HCT116 (cell line): ENCODE data around the gene RPH3AL. TPM values are rescaled to one million over a fixed set of nuclear protein-coding genes. Genes with fewer than 3 reads are reported as not detected.

Source experiments
- ATAC-seq: fragments of 200-7000 bp; cut with Tn5 transposase; 2 replicates; pipeline ENCODE4 v1.9.1; 2020; ENCODE audit warnings: mild to moderate bottlenecking, moderate library complexity
- BruUV-seq: library from RNA; stranded (reverse); fragments of 400-500 nt; replicated peaks from 2 replicates; lab custom pipeline; 2021; lab: Mats Ljungman, UMichigan
- CTCF ChIA-PET: fragments of 300-600 bp; sonication (Branson Sonifier 250); formaldehyde crosslinking; loops from one replicate; lab custom pipeline; 2021; ENCODE audit warnings: antibody characterized with exemption; lab: Charles Lee
- POLR2A ChIA-PET: fragments of 300-600, 350-600 bp; sonication (Branson Sonifier 250); formaldehyde crosslinking; loops from one replicate; lab custom pipeline; 2021; ENCODE audit warnings: antibody characterized with exemption; lab: Charles Lee
- RAD21 ChIA-PET, 2 experiments: fragments of 300-600 bp; sonication (Branson Sonifier 250); formaldehyde crosslinking; loops; one replicate each; lab custom pipeline; 2023; ENCODE audit warnings: low total read pairs in 2 of 2; ENCODE audit not compliant: uncharacterized antibody in 2 of 2, unreplicated experiment in 2 of 2, low non-redundant PET in 1 of 2; lab: Charles Lee
- DNase-seq: peaks from one replicate; pipeline ENCODE4 v3.0.0-alpha.2; 2010; ENCODE audit warnings: low read depth, low spot score
- H2AFZ ChIP-seq: fragments of 200-600 bp; shearing (Covaris generic), sonication (generic); 2 replicates; pipeline ENCODE4 v1.6.1; 2017; ENCODE audit warnings: low read depth, mixed run types, mixed read lengths, antibody characterized with exemption, low read length; ENCODE audit not compliant: poor library complexity, severe bottlenecking
- H3K27ac ChIP-seq: 2 replicates; pipeline ENCODE4 v1.5.1; 2012; ENCODE audit warnings: low read depth, low read length
- H3K27me3 ChIP-seq: fragments of 200-600 bp; sonication (generic); 2 replicates; pipeline ENCODE4 v1.6.1; 2016; ENCODE audit warnings: mixed run types, low read length, mixed read lengths; ENCODE audit not compliant: insufficient read depth
- H3K36me3 ChIP-seq, 2 experiments: fragments of 200-500 bp in 1 of 2; fragments of 200-600 bp in 1 of 2; sonication (Bioruptor generic) in 1 of 2; sonication (generic) in 1 of 2; 2 replicates each; pipeline versions ENCODE4 v1.5.1 to v1.6.1; 2014 to 2016; ENCODE audit warnings: low read length in 2 of 2, inconsistent platforms in 1 of 2, mixed read lengths in 1 of 2, mixed run types in 1 of 2; ENCODE audit not compliant: insufficient read depth in 2 of 2, control insufficient read depth in 1 of 2
- H3K4me1 ChIP-seq, 2 experiments: fragments of 200-600 bp in 1 of 2; sonication (generic) in 1 of 2; 2 replicates each; pipeline versions ENCODE4 v1.5.1 to v1.6.1; 2012 to 2017; ENCODE audit warnings: low read length in 2 of 2, inconsistent platforms in 1 of 2, mild to moderate bottlenecking in 1 of 2, mixed read lengths in 1 of 2, mixed run types in 1 of 2, moderate library complexity in 1 of 2; ENCODE audit not compliant: insufficient read depth in 2 of 2, control insufficient read depth in 1 of 2
- H3K4me2 ChIP-seq: fragments of 200-600 bp; sonication (generic); 2 replicates; pipeline ENCODE4 v1.6.1; 2017; ENCODE audit warnings: mixed run types, low read length, mixed read lengths
- H3K4me3 ChIP-seq, 2 experiments: fragments of 200-600 bp in 1 of 2; sonication (generic) in 1 of 2; replicated peaks in 1 of 2; 2 replicates each; pipeline ENCODE4 v1.5.1; 2011 to 2016; ENCODE audit warnings: low read length in 2 of 2, control low read depth in 1 of 2, low read depth in 1 of 2, mild to moderate bottlenecking in 1 of 2, mixed read lengths in 1 of 2, mixed run types in 1 of 2
- H3K79me2 ChIP-seq: fragments of 200-600 bp; sonication (generic); 2 replicates; pipeline ENCODE4 v1.6.1; 2017; ENCODE audit warnings: mild to moderate bottlenecking, mixed run types, low read length, moderate library complexity, mixed read lengths; ENCODE audit not compliant: insufficient read depth
- H3K9ac ChIP-seq: fragments of 200-600 bp; sonication (generic); 2 replicates; pipeline ENCODE4 v1.6.1; 2016; ENCODE audit warnings: low read length, mixed read lengths
- H3K9me2 ChIP-seq: fragments of 200-600 bp; sonication (generic), shearing (Covaris generic); 2 replicates; pipeline ENCODE4 v1.6.1; 2017; ENCODE audit warnings: mixed run types, mild to moderate bottlenecking, moderate library complexity; ENCODE audit not compliant: insufficient read depth
- H3K9me3 ChIP-seq, 2 experiments: fragments of 200-500 bp in 1 of 2; fragments of 200-600 bp in 1 of 2; sonication (Bioruptor generic) in 1 of 2; sonication (generic) in 1 of 2; 2 replicates each; pipeline ENCODE4 v1.6.1; 2014 to 2017; ENCODE audit warnings: low read length in 2 of 2, mixed read lengths in 2 of 2, inconsistent platforms in 1 of 2, low read depth in 1 of 2, mild to moderate bottlenecking in 1 of 2, mixed run types in 1 of 2, moderate library complexity in 1 of 2; ENCODE audit not compliant: control insufficient read depth in 1 of 2, insufficient read depth in 1 of 2
- H4K20me1 ChIP-seq: fragments of 200-600 bp; sonication (generic), shearing (Covaris generic); 2 replicates; pipeline ENCODE4 v1.6.1; 2017; ENCODE audit warnings: mixed run types, mild to moderate bottlenecking, moderate library complexity; ENCODE audit not compliant: insufficient read depth
- ATF3 ChIP-seq: IDR thresholded peaks from 2 replicates; pipeline ENCODE4 v1.6.1; 2012
- CBX3 ChIP-seq: IDR thresholded peaks from 2 replicates; pipeline ENCODE4 v1.6.1; 2012; ENCODE audit warnings: low read depth
- CTCF ChIP-seq, 3 experiments: fragments of 200-600 bp in 1 of 3; sonication (generic) in 1 of 3; IDR thresholded peaks in 2 of 3; conservative IDR thresholded peaks in 1 of 3; 2 replicates each; pipeline ENCODE4 v1.5.1; 2012 to 2017; ENCODE audit warnings: low read depth in 2 of 3, low read length in 2 of 3, antibody characterized with exemption in 1 of 3, borderline replicate concordance in 1 of 3, control low read depth in 1 of 3, mild to moderate bottlenecking in 1 of 3, mixed read lengths in 1 of 3, mixed run types in 1 of 3, moderate library complexity in 1 of 3; ENCODE audit not compliant: insufficient read depth in 1 of 3
- EGR1 ChIP-seq: IDR thresholded peaks from 2 replicates; pipeline ENCODE4 v1.6.1; 2012; ENCODE audit warnings: low read depth
- ELF1 ChIP-seq: IDR thresholded peaks from 2 replicates; pipeline ENCODE4 v1.6.1; 2012; ENCODE audit warnings: low read depth, borderline replicate concordance
- EZH2phosphoT487 ChIP-seq: fragments of 200-600 bp; IDR thresholded peaks from 2 replicates; pipeline ENCODE4 v1.6.1; 2018; ENCODE audit warnings: antibody characterized with exemption, borderline replicate concordance
- FOSL1 ChIP-seq: IDR thresholded peaks from 2 replicates; pipeline ENCODE4 v1.6.1; 2012; ENCODE audit warnings: low read depth
- MAX ChIP-seq: IDR thresholded peaks from 2 replicates; pipeline ENCODE4 v1.6.1; 2012
- POLR2A ChIP-seq: IDR thresholded peaks from 2 replicates; pipeline ENCODE4 v1.7.0; 2011; ENCODE audit warnings: borderline replicate concordance; ENCODE audit not compliant: insufficient read depth, insufficient read length; ENCODE audit errors: extremely low read depth
- POLR2AphosphoS5 ChIP-seq: IDR thresholded peaks from 2 replicates; pipeline ENCODE4 v1.6.1; 2011; ENCODE audit warnings: mild to moderate bottlenecking, low read depth, low read length, moderate library complexity
- SP1 ChIP-seq: IDR thresholded peaks from 2 replicates; pipeline ENCODE4 v1.6.1; 2012; ENCODE audit warnings: low read depth
- YY1 ChIP-seq: IDR thresholded peaks from 2 replicates; pipeline ENCODE4 v1.6.1; 2011; ENCODE audit warnings: low read length, low read depth, moderate library complexity, mild to moderate bottlenecking; ENCODE audit not compliant: insufficient replicate concordance; ENCODE audit errors: extremely low read depth
- ZBTB33 ChIP-seq: IDR thresholded peaks from 2 replicates; pipeline ENCODE4 v1.6.1; 2011; ENCODE audit warnings: mild to moderate bottlenecking, low read length, moderate library complexity; ENCODE audit not compliant: insufficient replicate concordance; ENCODE audit errors: extremely low read depth
- ZNF274 ChIP-seq: fragments of 200-500 bp; sonication (Bioruptor generic); IDR thresholded peaks from 2 replicates; pipeline ENCODE4 v1.6.1; 2014; ENCODE audit warnings: mild to moderate bottlenecking, low read depth, low read length, inconsistent platforms
- intact Hi-C: fragments of 100-400 bp; cut with micrococcal nuclease; formaldehyde crosslinking; loops from 2 replicates; pipeline ENCODE4 v1.10.0; 2022
- total RNA-seq: library from RNA; stranded (reverse); gene quantifications from one replicate; pipeline ENCODE4 v1.2.1, GENCODE V29; 2021; ENCODE audit not compliant: unreplicated experiment

RPH3AL gene
- total RNA-seq, 1 experiment from 2014 or later, result 17.0 TPM

GRCh38 chr17:282000-282911 lies 70.4 kb downstream of the RPH3AL start:
- H3K4me3 ChIP-seq, result no peak overlapping the region
- BruUV-seq, result no TSS peak
- POLR2A ChIA-PET, result no interaction called here

GRCh38 chr17:281365-281999 lies 71.1 kb downstream of the RPH3AL start:
- Histone ChIP-seq H3K79me2 (no peaks in the 10 kb centered on the region), H3K27me3 (no peaks in the 10 kb centered on the region), H3K4me1 (no peaks in the 10 kb centered on the region), H3K9me2 (no peaks in the 10 kb centered on the region), H3K9me3 (no peaks in the 10 kb centered on the region), H2AFZ (no peak overlapping the region), H4K20me1 (no peaks in the 10 kb centered on the region), H3K36me3 (no peaks in the 10 kb centered on the region), H3K27ac (no peak overlapping the region), H3K9ac (no peak overlapping the region), H3K4me3 (no peak overlapping the region), H3K4me2 (no peak overlapping the region)
- ChIA-PET RAD21 (no interaction called here), POLR2A (no interaction called here), CTCF (no interaction called here)
- intact Hi-C loops, result no loop called here
- ATAC-seq (no peak), DNase-seq (no peak)
- BruUV-seq, result no TSS peak
- TF ChIP-seq FOSL1 (no peak), POLR2AphosphoS5 (no peak), CTCF (IDR thresholded peaks at IDR 0.05 in 2 of 3, conservative IDR thresholded peaks at IDR 0.05 in 1 of 3; ENCODE audit: borderline replicate concordance in 1 of 3, insufficient read depth in 1 of 3, low read depth in 2 of 3, low read length in 2 of 3) (no peak), MAX (no peak), CBX3 (no peak), SP1 (no peak), POLR2A (no peak), YY1 (no peak), ZBTB33 (no peak), EGR1 (no peak), ZNF274 (no peak)

More at GRCh38 chr17:282000-282911, 70.4 kb downstream of the RPH3AL start:
- no peak overlapping the region for H3K27ac ChIP-seq
- RAD21 ChIA-PET, result no interaction called here
- no peak overlapping the region for H2AFZ ChIP-seq
- intact Hi-C loops, result no loop called here
- CTCF ChIA-PET, result no interaction called here
- no peaks in the 10 kb centered on the region for H3K27me3 ChIP-seq
- no peaks in the 10 kb centered on the region for H4K20me1 ChIP-seq
- ATAC-seq, result no peak
- H3K9me2 ChIP-seq, result no peaks in the 10 kb centered on the region
- TF ChIP-seq EZH2phosphoT487 (no peak), ATF3 (no peak), ELF1 (no peak), POLR2AphosphoS5 (no peak)
- H3K9ac ChIP-seq, result no peak overlapping the region
- no peak overlapping the region for H3K4me2 ChIP-seq
- H3K79me2 ChIP-seq, result no peaks in the 10 kb centered on the region
- no peak for DNase-seq
- H3K9me3 ChIP-seq, result no peaks in the 10 kb centered on the region
- no peaks in the 10 kb centered on the region for H3K36me3 ChIP-seq
- H3K4me1 ChIP-seq, result no peaks in the 10 kb centered on the region
